KOPT-K1 (cell line): Measurements from ENCODE around the gene XAF1.
A peak's percentile ranks its signal among the peaks of the same experiment; 100 is the strongest.
"Not testable (repeated sequence)": the region's sequence is repeated elsewhere in the genome, so short reads cannot be mapped to it uniquely, and the experiment has no call there.

Source experiments
- H3K27ac ChIP-seq: fragments of 200-600 bp; sonication (generic); 2 replicates; pipeline ENCODE4 v1.5.1; 2016; ENCODE audit warnings: antibody characterized with exemption, mild to moderate bottlenecking, low read depth, low read length; ENCODE audit not compliant: poor library complexity, severe bottlenecking
- H3K36me3 ChIP-seq: fragments of 200-600 bp; sonication (generic); 2 replicates; pipeline ENCODE4 v1.5.1; 2017; ENCODE audit warnings: antibody characterized with exemption, mild to moderate bottlenecking, low read length, moderate library complexity; ENCODE audit not compliant: insufficient read depth
- H3K9me3 ChIP-seq: fragments of 200-600 bp; sonication (generic); 2 replicates; pipeline ENCODE4 v1.5.1; 2017; ENCODE audit warnings: antibody characterized with exemption, low read length, mild to moderate bottlenecking; ENCODE audit not compliant: insufficient read depth, poor library complexity, severe bottlenecking

Gene XAF1

GRCh38 chr17:6724009-6724408 lies 31.8 kb upstream of the XAF1 start:
- no peak overlapping the region for H3K27ac ChIP-seq
- peaks cover 3% of the 10 kb centered on the region for H3K9me3 ChIP-seq
- H3K36me3 ChIP-seq = no peaks in the 10 kb centered on the region

- Histone ChIP-seq H3K9me3 (peaks cover 3% of the 10 kb centered on the region), H3K27ac (no peak overlapping the region), H3K36me3 (no peaks in the 10 kb centered on the region)
Observed at GRCh38 chr17:6729531-6729930, 26.3 kb upstream of the XAF1 start.

- not testable (repeated sequence) for H3K27ac ChIP-seq, H3K9me3 ChIP-seq, H3K36me3 ChIP-seq
Observed at GRCh38 chr17:6746665-6747064, 9.2 kb upstream of the XAF1 start.

GRCh38 chr17:6748617-6749016 lies 7.2 kb upstream of the XAF1 start:
- Histone ChIP-seq H3K36me3 (no peaks in the 10 kb centered on the region), H3K27ac (no peak overlapping the region), H3K9me3 (peaks cover 6% of the 10 kb centered on the region)

GRCh38 chr17:6749519-6749918 lies 6.3 kb upstream of the XAF1 start:
- Histone ChIP-seq H3K9me3 (peaks cover 6% of the 10 kb centered on the region), H3K27ac (no peak overlapping the region), H3K36me3 (no peaks in the 10 kb centered on the region)

- peaks cover 6% of the 10 kb centered on the region for H3K9me3 ChIP-seq
- H3K36me3 ChIP-seq = no peaks in the 10 kb centered on the region
- H3K27ac ChIP-seq = no peak overlapping the region
Observed at GRCh38 chr17:6752068-6752909, 3.6 kb upstream of the XAF1 start.

GRCh38 chr17:6753006-6753445 lies 2.8 kb upstream of the XAF1 start:
- Histone ChIP-seq H3K9me3 (peaks cover 6% of the 10 kb centered on the region), H3K36me3 (peaks cover 1% of the 10 kb centered on the region; the same call in 1 of the 2 replicates), H3K27ac (no peak overlapping the region)

- Histone ChIP-seq H3K9me3 (peaks cover 6% of the 10 kb centered on the region), H3K27ac (no peak overlapping the region), H3K36me3 (peaks cover 6% of the 10 kb centered on the region)
Observed at GRCh38 chr17:6753546-6753945, 2.3 kb upstream of the XAF1 start.

- peaks cover 22% of the 10 kb centered on the region for H3K36me3 ChIP-seq
- no peaks in the 10 kb centered on the region for H3K9me3 ChIP-seq
- H3K27ac ChIP-seq = peak overlapping the region; percentile 81
Observed at GRCh38 chr17:6755281-6755680, 565 bp upstream of the XAF1 start.

GRCh38 chr17:6756425-6757031 lies 682 bp downstream of the XAF1 start:
- no peaks in the 10 kb centered on the region for H3K9me3 ChIP-seq

GRCh38 chr17:6757747-6758146 lies 1.9 kb downstream of the XAF1 start:
- peak overlapping the region; percentile 81 for H3K27ac ChIP-seq
- H3K9me3 ChIP-seq = no peaks in the 10 kb centered on the region
- H3K36me3 ChIP-seq = peaks cover 46% of the 10 kb centered on the region

More at GRCh38 chr17:6756425-6757031, 682 bp downstream of the XAF1 start:
- Histone ChIP-seq H3K36me3 (peaks cover 34% of the 10 kb centered on the region), H3K27ac (peak overlapping the region; percentile 81)

- Histone ChIP-seq H3K27ac (no peak overlapping the region), H3K9me3 (peaks cover 11% of the 10 kb centered on the region), H3K36me3 (peaks cover 81% of the 10 kb centered on the region)
Observed at GRCh38 chr17:6761779-6762178, 5.9 kb downstream of the XAF1 start.

GRCh38 chr17:6768447-6768846 lies 12.6 kb downstream of the XAF1 start:
- Histone ChIP-seq H3K9me3 (peaks cover 60% of the 10 kb centered on the region), H3K36me3 (peaks cover 94% of the 10 kb centered on the region), H3K27ac (no peak overlapping the region)

GRCh38 chr17:6772016-6772415 lies 16.2 kb downstream of the XAF1 start:
- H3K27ac ChIP-seq = no peak overlapping the region
- peaks cover 76% of the 10 kb centered on the region for H3K9me3 ChIP-seq
- peaks cover 74% of the 10 kb centered on the region for H3K36me3 ChIP-seq

GRCh38 chr17:6774906-6775305 lies 19.1 kb downstream of the XAF1 start:
- peaks cover 45% of the 10 kb centered on the region for H3K36me3 ChIP-seq
- H3K9me3 ChIP-seq = peaks cover 57% of the 10 kb centered on the region
- H3K27ac ChIP-seq = not testable (repeated sequence)
